ENCODE results near the gene MCC.

MCC gene

DNA sequence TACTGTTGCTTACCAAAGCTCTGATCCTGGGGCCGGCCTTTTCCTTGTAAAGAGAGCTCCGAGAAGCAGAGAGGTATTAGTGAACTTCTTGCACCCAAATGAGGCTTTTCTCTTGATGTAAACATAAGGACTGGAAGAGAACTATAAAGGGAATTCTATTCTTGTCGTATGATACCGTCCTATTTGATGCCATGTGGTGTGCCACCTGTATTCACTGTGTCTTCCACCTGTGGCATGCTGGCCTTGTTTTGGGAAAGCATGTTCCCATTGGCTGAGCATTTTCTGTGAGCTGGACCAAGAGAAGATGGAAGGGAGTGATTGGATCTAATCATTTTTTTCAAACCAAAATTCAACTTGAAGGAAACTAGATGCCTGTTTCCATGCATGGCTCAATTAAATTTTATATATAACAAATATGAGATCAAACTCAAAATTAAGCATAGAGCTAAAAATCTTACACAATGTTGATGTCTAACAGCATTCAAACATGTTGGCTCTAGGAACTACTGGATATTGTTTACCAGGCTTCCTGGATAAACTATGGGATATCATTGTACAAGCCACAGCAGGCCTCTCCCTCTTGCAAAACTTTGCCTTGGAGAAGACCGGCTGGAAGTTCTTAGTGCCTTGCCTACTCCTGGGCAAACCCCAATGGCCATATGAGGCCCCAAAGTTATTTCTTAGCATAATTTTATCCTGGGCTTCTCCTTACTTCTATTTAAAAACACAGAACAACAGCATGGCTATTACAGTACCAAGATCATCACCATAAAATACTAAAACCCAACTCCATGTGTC lies 168.8 kb downstream of the MCC start:
- no peaks in the 10 kb centered on the region for H4K20me1 ChIP-seq
- no peak for TF ChIP-seq Cebpa-rat (IDR thresholded peaks at IDR 0.05)
- no peak overlapping the region for H3K4me2 ChIP-seq
- no peaks in the 10 kb centered on the region for H3K36me3 ChIP-seq
- H3K9me3 ChIP-seq, result no peaks in the 10 kb centered on the region
- no peak overlapping the region for H3K4me3 ChIP-seq
- H3K4me1 ChIP-seq, result peaks cover 9% of the 10 kb centered on the region
- H3K27ac ChIP-seq, result no peak overlapping the region
- H3K9ac ChIP-seq, result no peak overlapping the region
- H3K27me3 ChIP-seq, result no peaks in the 10 kb centered on the region

DNA sequence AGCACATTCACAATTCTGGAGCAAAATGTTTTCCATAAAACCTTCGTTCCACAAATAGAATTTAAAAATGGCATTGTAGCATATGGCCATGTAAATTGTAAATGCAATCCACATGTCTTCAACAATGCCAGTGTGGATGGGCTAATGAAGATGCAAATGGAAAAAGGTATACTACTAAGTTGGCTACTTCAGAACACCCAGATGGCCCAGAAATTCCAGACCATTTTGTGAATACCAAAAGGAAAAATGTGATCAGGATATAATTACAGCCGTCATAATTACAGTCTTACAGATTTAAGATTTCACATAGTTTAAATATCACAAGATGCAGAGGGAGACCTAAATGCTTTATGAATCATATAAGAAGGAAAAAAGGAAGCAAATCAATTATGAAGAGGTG lies 170.6 kb downstream of the MCC start:
- H3K36me3 ChIP-seq, result no peaks in the 10 kb centered on the region
- no peak overlapping the region for H3K4me2 ChIP-seq
- no peak overlapping the region for H3K27ac ChIP-seq
- no peak overlapping the region for H3K9ac ChIP-seq
- TF ChIP-seq Cebpa-rat (IDR thresholded peaks at IDR 0.05), result no peak
- H3K4me1 ChIP-seq, result peaks cover 9% of the 10 kb centered on the region
- H3K4me3 ChIP-seq, result no peak overlapping the region
- no peaks in the 10 kb centered on the region for H3K9me3 ChIP-seq
- no peaks in the 10 kb centered on the region for H3K27me3 ChIP-seq
- H4K20me1 ChIP-seq, result no peaks in the 10 kb centered on the region

DNA sequence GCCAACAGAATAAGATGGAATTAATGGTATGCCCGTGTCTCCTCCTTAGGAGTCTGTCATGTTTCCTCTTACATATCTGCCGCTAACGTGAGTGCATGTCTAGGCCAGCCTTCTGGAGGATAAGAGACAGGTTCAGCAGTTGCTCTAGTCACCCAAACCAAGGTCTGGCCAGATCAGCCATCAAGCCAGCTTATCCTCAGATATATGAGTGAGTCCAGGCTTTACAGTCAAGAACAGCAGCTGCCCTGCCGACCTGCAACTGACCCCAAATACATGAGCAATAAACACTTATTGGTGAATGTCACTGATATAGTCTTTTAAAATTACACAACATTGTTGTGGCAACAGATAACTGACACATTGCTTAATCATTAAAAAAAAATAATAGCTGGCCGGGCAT lies 177.0 kb downstream of the MCC start:
- H3K9me3 ChIP-seq, result no peaks in the 10 kb centered on the region
- TF ChIP-seq Cebpa-rat (IDR thresholded peaks at IDR 0.05), result no peak
- no peaks in the 10 kb centered on the region for H3K4me1 ChIP-seq
- no peaks in the 10 kb centered on the region for H4K20me1 ChIP-seq
- no peak overlapping the region for H3K9ac ChIP-seq
- no peak overlapping the region for H3K4me3 ChIP-seq
- H3K27ac ChIP-seq, result no peak overlapping the region
- no peaks in the 10 kb centered on the region for H3K36me3 ChIP-seq
- no peak overlapping the region for H3K4me2 ChIP-seq
- H3K27me3 ChIP-seq, result no peaks in the 10 kb centered on the region

DNA sequence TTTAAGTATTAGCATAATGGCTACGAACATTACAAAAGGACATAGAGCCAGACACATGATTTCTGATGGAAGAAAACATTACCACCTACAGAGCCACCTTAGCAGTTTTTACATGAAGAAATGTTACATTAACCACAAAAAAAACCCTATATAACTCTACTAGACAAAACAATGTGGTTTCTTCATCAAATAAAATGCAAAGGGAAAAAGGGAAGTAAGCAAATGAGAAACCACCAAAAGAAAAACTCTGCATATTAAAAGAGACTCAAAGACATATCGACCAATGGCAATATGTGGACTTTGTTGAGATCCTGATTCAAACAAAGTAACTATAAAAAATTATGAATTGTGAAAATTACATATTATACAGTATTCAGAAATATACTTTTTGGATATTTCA lies 186.1 kb downstream of the MCC start:
- no peaks in the 10 kb centered on the region for H3K27me3 ChIP-seq
- no peak overlapping the region for H3K4me2 ChIP-seq
- no peaks in the 10 kb centered on the region for H3K9me3 ChIP-seq
- no peak for TF ChIP-seq Cebpa-rat (IDR thresholded peaks at IDR 0.05)
- no peaks in the 10 kb centered on the region for H3K36me3 ChIP-seq
- H4K20me1 ChIP-seq, result no peaks in the 10 kb centered on the region
- no peak overlapping the region for H3K4me3 ChIP-seq
- H3K4me1 ChIP-seq, result no peaks in the 10 kb centered on the region
- no peak overlapping the region for H3K27ac ChIP-seq
- H3K9ac ChIP-seq, result no peak overlapping the region

- H3K27ac ChIP-seq, result no peak overlapping the region
- H3K9ac ChIP-seq, result no peak overlapping the region
- no peak overlapping the region for H3K4me2 ChIP-seq
- H3K36me3 ChIP-seq, result no peaks in the 10 kb centered on the region
- H3K4me3 ChIP-seq, result no peak overlapping the region
- H4K20me1 ChIP-seq, result no peaks in the 10 kb centered on the region
- TF ChIP-seq Cebpa-rat (IDR thresholded peaks at IDR 0.05), result no peak
- peaks cover 13% of the 10 kb centered on the region for H3K27me3 ChIP-seq
- peaks cover 8% of the 10 kb centered on the region; the same call in 1 of the 2 replicates for H3K4me1 ChIP-seq
- H3K9me3 ChIP-seq, result no peaks in the 10 kb centered on the region
Measured at GRCh38 chr5:113299591-113299990, 188.7 kb downstream of the MCC start.

DNA sequence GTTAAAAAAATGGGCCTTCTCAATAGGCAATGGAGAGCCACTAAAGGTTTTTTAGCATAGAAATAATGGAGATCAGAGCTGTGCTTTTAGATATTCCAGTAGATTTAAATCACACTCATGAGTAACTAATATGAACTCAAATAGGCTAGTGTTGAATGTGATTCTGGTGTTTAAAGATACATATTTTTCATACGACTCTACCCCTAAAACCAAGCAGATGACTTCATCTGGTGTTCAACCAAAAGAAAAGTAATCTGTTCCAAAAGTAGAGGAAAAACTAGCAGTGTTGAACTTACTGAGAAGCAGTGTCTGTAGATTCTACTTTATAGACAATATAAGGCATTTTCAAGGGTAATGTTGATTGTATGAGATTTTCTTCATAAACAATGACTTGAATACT lies 191.6 kb downstream of the MCC start:
- H4K20me1 ChIP-seq, result no peaks in the 10 kb centered on the region
- H3K27me3 ChIP-seq, result peaks cover 38% of the 10 kb centered on the region
- no peaks in the 10 kb centered on the region for H3K9me3 ChIP-seq
- no peaks in the 10 kb centered on the region for H3K36me3 ChIP-seq
- no peak overlapping the region for H3K4me3 ChIP-seq
- H3K4me2 ChIP-seq, result no peak overlapping the region
- no peak for TF ChIP-seq Cebpa-rat (IDR thresholded peaks at IDR 0.05)
- H3K4me1 ChIP-seq, result peaks cover 16% of the 10 kb centered on the region
- no peak overlapping the region for H3K27ac ChIP-seq
- no peak overlapping the region for H3K9ac ChIP-seq

- Histone ChIP-seq H4K20me1 (no peaks in the 10 kb centered on the region), H3K4me3 (peak overlapping the region; percentile 75), H3K9me3 (no peaks in the 10 kb centered on the region), H3K9ac (no peak overlapping the region), H3K36me3 (no peaks in the 10 kb centered on the region), H3K27me3 (peaks cover 38% of the 10 kb centered on the region), H3K4me2 (peak overlapping the region; percentile 98), H3K27ac (no peak overlapping the region), H3K4me1 (peaks cover 16% of the 10 kb centered on the region)
- TF ChIP-seq Cebpa-rat (IDR thresholded peaks at IDR 0.05), result no peak
Measured at GRCh38 chr5:113295111-113295539, 193.1 kb downstream of the MCC start.

GRCh38 chr5:113294311-113295110 lies 193.7 kb downstream of the MCC start:
- H3K4me2 ChIP-seq, result peak overlapping the region; percentile 98
- peaks cover 16% of the 10 kb centered on the region for H3K4me1 ChIP-seq
- H3K27ac ChIP-seq, result no peak overlapping the region
- H3K4me3 ChIP-seq, result peak overlapping the region; percentile 75
- no peak for TF ChIP-seq Cebpa-rat (IDR thresholded peaks at IDR 0.05)
- H3K9ac ChIP-seq, result peak overlapping the region; percentile 62
- no peaks in the 10 kb centered on the region for H4K20me1 ChIP-seq
- no peaks in the 10 kb centered on the region for H3K9me3 ChIP-seq
- H3K36me3 ChIP-seq, result no peaks in the 10 kb centered on the region
- H3K27me3 ChIP-seq, result peaks cover 38% of the 10 kb centered on the region

DNA sequence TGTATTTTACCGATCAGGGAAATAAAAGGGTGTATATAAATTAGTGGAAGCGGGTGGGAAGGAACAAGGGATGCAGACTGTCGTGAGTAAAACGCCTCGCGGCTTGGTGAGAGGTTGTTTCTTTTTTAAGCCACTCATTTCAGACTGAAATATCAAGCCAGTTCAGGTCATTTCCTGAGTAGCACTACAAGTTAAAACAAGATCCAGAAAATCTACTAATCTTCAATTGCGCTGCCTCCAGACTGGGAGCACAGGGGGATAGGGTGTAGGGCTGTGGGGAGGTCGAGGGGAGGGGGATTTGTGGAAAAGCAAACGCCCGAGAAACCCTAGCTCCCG lies 194.3 kb downstream of the MCC start:
- no peak for TF ChIP-seq Cebpa-rat (IDR thresholded peaks at IDR 0.05)
- Histone ChIP-seq H3K9ac (peak overlapping the region; percentile 62; the same call in 1 of the 2 replicates), H3K36me3 (no peaks in the 10 kb centered on the region), H4K20me1 (no peaks in the 10 kb centered on the region), H3K27ac (no peak overlapping the region), H3K27me3 (peaks cover 38% of the 10 kb centered on the region), H3K9me3 (no peaks in the 10 kb centered on the region), H3K4me1 (peaks cover 16% of the 10 kb centered on the region), H3K4me3 (peak overlapping the region; percentile 75), H3K4me2 (peak overlapping the region; percentile 98)

Measured in BLaER1 (cell line).